ENCODE data around the gene MACF1. TPM values are rescaled to one million over a fixed set of nuclear protein-coding genes. Genes with fewer than 3 reads are reported as not detected.
"Not testable (repeated sequence)": the region's sequence is repeated elsewhere in the genome, so short reads cannot be mapped to it uniquely, and the experiment has no call there.

MACF1 gene
- total and polyA plus RNA-seq, 2 experiments from 2014 or later, result 80.4 to 261 TPM

DNA sequence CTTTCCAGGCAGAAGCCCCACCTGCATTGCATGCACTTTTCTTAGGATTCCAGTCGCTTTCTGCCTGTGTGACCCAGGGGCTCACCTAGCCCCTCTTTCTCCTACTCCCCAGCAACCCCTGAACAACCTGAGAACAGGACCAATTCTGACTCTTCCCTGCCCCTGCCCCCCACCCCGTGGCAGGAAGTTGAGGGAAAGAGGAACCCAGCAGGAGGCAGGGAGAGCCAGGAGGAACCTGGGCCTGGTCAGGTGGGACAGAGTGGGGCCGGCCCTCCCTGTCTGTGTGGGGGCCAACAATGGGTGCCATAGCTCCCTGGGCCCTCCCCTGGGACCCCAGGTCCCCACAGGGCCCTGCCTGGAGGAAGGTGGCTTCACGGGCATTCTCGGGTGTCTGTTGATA lies 293.1 kb downstream of the MACF1 start:
- no peak overlapping the region for H3K4me3 ChIP-seq
- no peak for DNase-seq (ENCODE audit: low read depth in 1 of 2, low spot score in 1 of 2)
- H3K36me3 ChIP-seq, result no peaks in the 10 kb centered on the region
- H3K27me3 ChIP-seq, result peaks cover 29% of the 10 kb centered on the region
- H3K4me1 ChIP-seq (ENCODE audit: low read depth), result peaks cover 5% of the 10 kb centered on the region
- H3K9me3 ChIP-seq (ENCODE audit: low read depth), result no peaks in the 10 kb centered on the region
- TF ChIP-seq, protein P1, sequence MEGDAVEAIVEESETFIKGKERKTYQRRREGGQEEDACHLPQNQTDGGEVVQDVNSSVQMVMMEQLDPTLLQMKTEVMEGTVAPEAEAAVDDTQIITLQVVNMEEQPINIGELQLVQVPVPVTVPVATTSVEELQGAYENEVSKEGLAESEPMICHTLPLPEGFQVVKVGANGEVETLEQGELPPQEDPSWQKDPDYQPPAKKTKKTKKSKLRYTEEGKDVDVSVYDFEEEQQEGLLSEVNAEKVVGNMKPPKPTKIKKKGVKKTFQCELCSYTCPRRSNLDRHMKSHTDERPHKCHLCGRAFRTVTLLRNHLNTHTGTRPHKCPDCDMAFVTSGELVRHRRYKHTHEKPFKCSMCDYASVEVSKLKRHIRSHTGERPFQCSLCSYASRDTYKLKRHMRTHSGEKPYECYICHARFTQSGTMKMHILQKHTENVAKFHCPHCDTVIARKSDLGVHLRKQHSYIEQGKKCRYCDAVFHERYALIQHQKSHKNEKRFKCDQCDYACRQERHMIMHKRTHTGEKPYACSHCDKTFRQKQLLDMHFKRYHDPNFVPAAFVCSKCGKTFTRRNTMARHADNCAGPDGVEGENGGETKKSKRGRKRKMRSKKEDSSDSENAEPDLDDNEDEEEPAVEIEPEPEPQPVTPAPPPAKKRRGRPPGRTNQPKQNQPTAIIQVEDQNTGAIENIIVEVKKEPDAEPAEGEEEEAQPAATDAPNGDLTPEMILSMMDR (IDR thresholded peaks at IDR 0.05; ENCODE audit: low read depth, low read length), result no peak
- H3K27ac ChIP-seq, result no peak overlapping the region

DNA sequence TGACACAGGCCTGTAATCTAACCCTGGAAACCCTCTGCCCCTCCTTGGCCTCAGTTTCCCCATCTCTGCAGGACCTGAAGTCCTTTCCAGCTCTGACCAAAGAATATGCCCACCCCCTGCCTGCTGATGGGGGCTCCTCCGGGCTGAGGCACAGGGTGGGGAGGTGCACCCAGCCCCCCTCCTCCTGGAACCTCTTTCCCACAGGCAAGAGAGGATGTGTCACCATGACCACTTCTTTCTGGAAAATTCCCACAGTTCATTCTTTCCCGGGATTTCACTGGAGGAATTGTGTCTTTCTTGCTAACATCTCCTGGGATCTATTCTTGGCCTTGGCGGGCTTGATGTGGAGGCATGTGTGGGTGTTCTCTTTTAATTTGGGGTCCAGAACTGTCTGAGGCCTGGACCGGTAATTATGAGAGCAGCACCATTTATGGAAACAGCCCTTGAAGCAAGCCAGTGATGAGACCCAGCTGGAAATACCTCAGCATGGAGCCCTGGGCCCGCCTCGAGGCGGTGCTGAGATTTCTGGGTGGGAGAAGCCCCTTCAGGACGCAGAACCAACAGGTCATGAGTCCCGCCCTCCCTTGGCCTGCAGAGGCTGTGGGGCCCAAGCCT lies 293.7 kb downstream of the MACF1 start:
- H3K27me3 ChIP-seq, result peaks cover 23% of the 10 kb centered on the region
- H3K27ac ChIP-seq; DNase-seq (ENCODE audit: low read depth in 1 of 2, low spot score in 1 of 2); H3K9me3 ChIP-seq (ENCODE audit: low read depth); H3K4me3 ChIP-seq; H3K36me3 ChIP-seq; H3K4me1 ChIP-seq (ENCODE audit: low read depth): not testable (repeated sequence)

DNA sequence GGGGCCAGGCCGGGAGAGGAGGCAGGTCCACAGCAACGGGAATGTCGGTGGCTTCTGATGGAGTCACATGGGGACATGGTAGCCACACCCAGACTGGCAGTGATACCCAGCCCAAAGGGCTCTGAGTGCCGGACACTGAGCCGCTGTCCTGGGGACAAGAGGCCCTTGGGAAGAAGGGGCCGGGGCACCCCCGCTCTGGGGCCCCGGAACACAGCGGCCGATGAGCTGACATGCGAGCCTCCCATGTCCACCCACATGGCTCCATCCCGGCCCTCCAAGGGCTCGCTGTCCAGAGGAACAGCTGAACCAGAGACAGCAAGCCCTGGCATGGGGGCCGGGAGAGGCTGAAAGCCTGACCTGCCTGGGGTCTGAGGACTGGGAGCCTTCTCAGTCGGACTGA lies 294.3 kb downstream of the MACF1 start:
- H3K27ac ChIP-seq; H3K4me1 ChIP-seq (ENCODE audit: low read depth); DNase-seq (ENCODE audit: low read depth in 1 of 2, low spot score in 1 of 2); H3K9me3 ChIP-seq (ENCODE audit: low read depth); H3K4me3 ChIP-seq; H3K36me3 ChIP-seq: not testable (repeated sequence)
- peaks cover 17% of the 10 kb centered on the region for H3K27me3 ChIP-seq

DNA sequence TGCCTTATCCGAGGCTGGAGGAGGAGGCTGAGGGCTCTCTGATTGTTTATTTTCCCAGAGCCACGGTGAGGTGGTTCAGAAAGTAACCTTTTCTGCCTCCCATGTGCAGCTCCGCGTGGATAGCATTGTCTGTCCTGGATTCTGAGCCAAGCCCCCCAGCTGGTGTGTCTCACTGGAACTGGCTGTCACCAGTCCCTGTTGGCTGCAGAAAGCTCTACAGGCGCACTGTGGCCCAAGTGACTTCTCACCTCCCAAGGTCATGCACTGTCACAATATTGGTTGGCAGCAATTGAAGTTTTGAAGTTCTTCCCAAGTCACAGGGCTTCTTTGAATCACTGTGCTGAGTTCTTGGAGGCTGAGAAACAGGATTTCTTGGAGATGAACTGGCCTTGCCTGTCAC lies 295.2 kb downstream of the MACF1 start:
- peak overlapping the region; percentile 34 for H3K27ac ChIP-seq
- H3K36me3 ChIP-seq, result no peaks in the 10 kb centered on the region
- TF ChIP-seq, protein P1 (IDR thresholded peaks at IDR 0.05; ENCODE audit: low read depth, low read length), result no peak
- H3K4me3 ChIP-seq, result no peak overlapping the region
- peak in 1 of 2 donors; percentile 56 for DNase-seq (ENCODE audit: low read depth in 1 of 2, low spot score in 1 of 2)
- H3K27me3 ChIP-seq, result peaks cover 8% of the 10 kb centered on the region
- peaks cover 5% of the 10 kb centered on the region for H3K4me1 ChIP-seq (ENCODE audit: low read depth)
- H3K9me3 ChIP-seq (ENCODE audit: low read depth), result no peaks in the 10 kb centered on the region

GRCh38 chr1:39500862-39501389 lies 296.4 kb downstream of the MACF1 start:
- Histone ChIP-seq H3K4me3 (no peak overlapping the region), H3K36me3 (no peaks in the 10 kb centered on the region), H3K27ac (no peak overlapping the region), H3K27me3 (peaks cover 3% of the 10 kb centered on the region), H3K9me3 (ENCODE audit: low read depth) (no peaks in the 10 kb centered on the region), H3K4me1 (ENCODE audit: low read depth) (peaks cover 5% of the 10 kb centered on the region)
- TF ChIP-seq, protein P1 (IDR thresholded peaks at IDR 0.05; ENCODE audit: low read depth, low read length), result no peak
- no peak for DNase-seq (ENCODE audit: low read depth in 1 of 2, low spot score in 1 of 2)

DNA sequence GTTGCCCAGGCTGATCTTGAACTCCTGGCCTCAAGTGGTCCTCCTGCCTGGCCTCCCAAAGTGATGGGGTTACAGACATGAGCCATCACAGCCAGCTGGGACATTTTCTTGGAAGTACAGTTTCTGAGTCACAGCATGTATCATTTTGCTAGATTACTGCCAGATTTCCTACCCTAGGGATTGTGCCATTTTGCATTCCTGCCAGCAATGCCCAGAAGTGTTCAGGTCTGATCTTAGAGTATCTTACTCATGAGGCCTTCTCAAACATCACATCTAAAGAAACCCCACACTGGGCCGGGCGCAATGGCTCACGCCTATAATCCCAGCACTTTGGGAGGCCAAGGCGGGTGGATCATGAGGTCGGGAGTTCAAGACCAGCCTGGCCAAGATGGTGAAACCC lies 297.2 kb downstream of the MACF1 start:
- no peaks in the 10 kb centered on the region for H3K9me3 ChIP-seq (ENCODE audit: low read depth)
- H3K27ac ChIP-seq, result no peak overlapping the region
- peaks cover 5% of the 10 kb centered on the region for H3K4me1 ChIP-seq (ENCODE audit: low read depth)
- H3K4me3 ChIP-seq, result no peak overlapping the region
- peak in 1 of 2 donors; percentile 72 for DNase-seq (ENCODE audit: low read depth in 1 of 2, low spot score in 1 of 2)
- H3K36me3 ChIP-seq, result no peaks in the 10 kb centered on the region
- peaks cover 3% of the 10 kb centered on the region for H3K27me3 ChIP-seq
- TF ChIP-seq, protein P1 (IDR thresholded peaks at IDR 0.05; ENCODE audit: low read depth, low read length), result no peak

DNA sequence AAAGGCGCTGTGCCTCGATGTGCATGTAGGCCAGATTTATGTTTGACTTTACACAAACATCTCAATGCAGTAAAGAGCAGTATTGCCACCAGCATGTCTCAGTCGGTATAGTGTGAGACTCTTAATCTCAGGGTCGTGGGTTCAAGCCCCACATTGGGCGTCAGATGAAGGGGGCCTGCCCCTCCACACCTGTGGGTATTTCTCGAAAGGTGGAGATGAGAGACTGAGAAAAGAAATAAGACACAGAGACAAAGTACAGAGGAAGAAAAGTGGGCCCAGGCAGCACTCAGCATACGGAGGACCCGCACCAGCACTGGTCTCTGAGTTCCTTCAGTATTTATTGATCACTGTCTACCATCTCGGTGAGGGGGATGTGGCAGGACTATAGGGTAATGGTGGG lies 299.9 kb downstream of the MACF1 start:
- DNase-seq (ENCODE audit: low read depth in 1 of 2, low spot score in 1 of 2); H3K9me3 ChIP-seq (ENCODE audit: low read depth); H3K36me3 ChIP-seq; H3K27me3 ChIP-seq; H3K4me1 ChIP-seq (ENCODE audit: low read depth); H3K4me3 ChIP-seq; H3K27ac ChIP-seq: not testable (repeated sequence)

Measured in cardiac muscle cell (in vitro differentiated cells and primary cell).